ENCODE measurements around the gene CDYL2.

Gene CDYL2

DNA sequence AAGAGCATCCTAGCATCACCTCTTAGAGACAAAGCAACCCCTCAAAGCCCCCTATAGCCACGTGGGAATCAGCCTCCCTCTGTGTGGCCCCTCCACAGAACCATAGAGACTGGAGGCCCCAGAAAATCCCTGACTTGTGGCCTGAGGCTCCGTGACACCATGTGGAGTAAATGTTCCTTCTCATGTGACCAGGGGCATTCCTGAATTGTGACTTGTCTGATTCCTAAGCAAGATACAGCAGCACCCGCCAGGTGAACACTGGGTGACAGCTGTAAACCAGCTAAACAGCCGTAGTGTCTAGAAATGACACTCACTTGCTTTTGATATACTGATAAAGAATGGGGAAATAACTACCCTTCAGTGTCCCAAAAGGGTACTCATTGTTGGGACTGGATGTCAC lies 184.6 kb downstream of the CDYL2 start:
- no CpG with 5 or more reads among the region's 4 CpGs for WGBS (ENCODE audit: insufficient coverage, insufficient read length)
- Histone ChIP-seq H3K4me1 (ENCODE audit: control insufficient read depth, insufficient read depth, low read length) (no peaks in the 10 kb centered on the region), H3K4me3 (ENCODE audit: low read length) (no peak overlapping the region), H3K9me3 (ENCODE audit: control insufficient read depth, insufficient read depth, low read length) (no peaks in the 10 kb centered on the region; the same call in 1 of the 2 replicates), H3K27me3 (ENCODE audit: control insufficient read depth, insufficient read depth, low read length) (no peaks in the 10 kb centered on the region), H3K27ac (ENCODE audit: low read length) (no peak overlapping the region), H3K36me3 (ENCODE audit: control insufficient read depth, insufficient read depth, low read length) (no peaks in the 10 kb centered on the region)
- DNase-seq (ENCODE audit: low read depth, low spot score): no peak

DNA sequence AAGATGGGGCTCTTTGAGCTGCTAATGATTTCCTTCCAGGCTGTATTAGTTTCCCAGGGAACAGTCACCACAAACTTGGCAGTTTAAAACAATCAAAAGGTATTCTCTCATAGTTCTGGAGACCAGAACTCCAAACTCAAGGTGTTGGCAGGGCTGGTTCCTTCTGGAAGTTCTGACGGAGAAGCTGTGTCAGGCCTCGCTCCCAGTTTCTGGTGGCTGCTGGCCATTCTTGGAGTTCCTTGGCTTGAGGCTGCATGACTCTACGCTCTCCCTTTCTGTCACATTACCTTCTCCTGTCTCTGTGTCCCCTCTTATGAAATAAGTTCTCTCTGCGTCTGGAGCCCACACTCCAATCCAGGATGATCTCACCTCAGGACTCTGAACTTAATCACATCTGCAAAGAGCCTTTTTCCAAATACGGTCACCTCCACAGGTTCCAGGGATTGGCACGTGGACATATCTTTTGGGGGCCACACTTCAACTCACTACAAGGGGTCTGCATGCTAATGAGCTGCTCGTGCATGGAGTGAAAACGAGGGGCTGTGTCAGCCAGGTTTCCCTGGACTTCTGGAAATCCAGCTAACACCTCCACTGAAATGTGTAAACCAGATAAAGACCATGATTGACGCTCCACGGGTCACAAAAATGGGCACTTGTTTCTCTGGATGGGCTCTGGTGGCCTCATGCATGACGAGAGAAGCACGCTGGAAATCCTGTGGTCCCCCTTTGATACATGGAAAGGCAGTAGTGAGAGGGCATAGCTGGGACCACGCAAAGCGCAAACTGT lies 185.3 kb downstream of the CDYL2 start:
- WGBS (ENCODE audit: insufficient coverage, insufficient read length): no CpG with 5 or more reads among the region's 14 CpGs
- Histone ChIP-seq H3K4me3 (ENCODE audit: low read length) (no peak overlapping the region), H3K4me1 (ENCODE audit: control insufficient read depth, insufficient read depth, low read length) (no peaks in the 10 kb centered on the region), H3K27me3 (ENCODE audit: control insufficient read depth, insufficient read depth, low read length) (no peaks in the 10 kb centered on the region), H3K36me3 (ENCODE audit: control insufficient read depth, insufficient read depth, low read length) (no peaks in the 10 kb centered on the region), H3K27ac (ENCODE audit: low read length) (no peak overlapping the region), H3K9me3 (ENCODE audit: control insufficient read depth, insufficient read depth, low read length) (no peaks in the 10 kb centered on the region; the same call in 1 of the 2 replicates)
- DNase-seq (ENCODE audit: low read depth, low spot score): no peak

DNA sequence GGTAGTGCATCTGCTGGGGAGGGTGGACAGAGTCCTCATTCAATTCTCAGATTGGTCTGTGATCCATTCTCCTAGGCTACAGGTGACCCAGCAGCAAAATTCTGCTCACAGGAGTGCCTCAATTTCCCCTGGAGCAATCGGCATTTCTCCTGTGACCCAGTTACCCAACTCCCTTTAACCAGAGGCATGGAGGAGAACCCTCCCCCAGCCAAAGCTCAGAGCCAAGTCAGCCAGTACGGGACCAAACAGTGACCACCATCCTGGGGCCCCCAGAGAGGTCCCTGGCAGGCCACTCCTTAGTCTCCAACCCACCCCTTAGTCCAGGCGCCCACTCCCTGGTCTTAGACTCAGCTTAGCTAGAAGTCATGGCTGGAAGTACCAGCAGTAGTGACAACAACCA lies 188.0 kb downstream of the CDYL2 start:
- DNase-seq (ENCODE audit: low read depth, low spot score): no peak
- H3K27ac ChIP-seq (ENCODE audit: low read length): no peak overlapping the region
- no peaks in the 10 kb centered on the region; the same call in 1 of the 2 replicates for H3K9me3 ChIP-seq (ENCODE audit: control insufficient read depth, insufficient read depth, low read length)
- no CpG with 5 or more reads among the region's 3 CpGs for WGBS (ENCODE audit: insufficient coverage, insufficient read length)
- no peak overlapping the region for H3K4me3 ChIP-seq (ENCODE audit: low read length)
- H3K27me3 ChIP-seq (ENCODE audit: control insufficient read depth, insufficient read depth, low read length): no peaks in the 10 kb centered on the region
- no peaks in the 10 kb centered on the region for H3K36me3 ChIP-seq (ENCODE audit: control insufficient read depth, insufficient read depth, low read length)
- no peaks in the 10 kb centered on the region for H3K4me1 ChIP-seq (ENCODE audit: control insufficient read depth, insufficient read depth, low read length)

- Histone ChIP-seq H3K4me3 (ENCODE audit: low read length) (no peak overlapping the region), H3K36me3 (ENCODE audit: control insufficient read depth, insufficient read depth, low read length) (no peaks in the 10 kb centered on the region), H3K9me3 (ENCODE audit: control insufficient read depth, insufficient read depth, low read length) (no peaks in the 10 kb centered on the region; the same call in 1 of the 2 replicates), H3K27ac (ENCODE audit: low read length) (no peak overlapping the region), H3K27me3 (ENCODE audit: control insufficient read depth, insufficient read depth, low read length) (no peaks in the 10 kb centered on the region), H3K4me1 (ENCODE audit: control insufficient read depth, insufficient read depth, low read length) (no peaks in the 10 kb centered on the region; the same call in 1 of the 2 replicates)
- no CpG with 5 or more reads among the region's 12 CpGs for WGBS (ENCODE audit: insufficient coverage, insufficient read length)
- no peak for DNase-seq (ENCODE audit: low read depth, low spot score)
Observed at GRCh38 chr16:80615735-80616134, 188.7 kb downstream of the CDYL2 start.

GRCh38 chr16:80614908-80615671 lies 189.3 kb downstream of the CDYL2 start:
- no CpG with 5 or more reads among the region's 12 CpGs for whole genome bisulfite sequencing (ENCODE audit: insufficient coverage, insufficient read length)
- Histone ChIP-seq H3K4me1 (ENCODE audit: control insufficient read depth, insufficient read depth, low read length) (no peaks in the 10 kb centered on the region; the same call in 1 of the 2 replicates), H3K27ac (ENCODE audit: low read length) (no peak overlapping the region), H3K27me3 (ENCODE audit: control insufficient read depth, insufficient read depth, low read length) (no peaks in the 10 kb centered on the region), H3K9me3 (ENCODE audit: control insufficient read depth, insufficient read depth, low read length) (no peaks in the 10 kb centered on the region; the same call in 1 of the 2 replicates), H3K4me3 (ENCODE audit: low read length) (no peak overlapping the region), H3K36me3 (ENCODE audit: control insufficient read depth, insufficient read depth, low read length) (no peaks in the 10 kb centered on the region)
- DNase-seq (ENCODE audit: low read depth, low spot score): no peak

DNA sequence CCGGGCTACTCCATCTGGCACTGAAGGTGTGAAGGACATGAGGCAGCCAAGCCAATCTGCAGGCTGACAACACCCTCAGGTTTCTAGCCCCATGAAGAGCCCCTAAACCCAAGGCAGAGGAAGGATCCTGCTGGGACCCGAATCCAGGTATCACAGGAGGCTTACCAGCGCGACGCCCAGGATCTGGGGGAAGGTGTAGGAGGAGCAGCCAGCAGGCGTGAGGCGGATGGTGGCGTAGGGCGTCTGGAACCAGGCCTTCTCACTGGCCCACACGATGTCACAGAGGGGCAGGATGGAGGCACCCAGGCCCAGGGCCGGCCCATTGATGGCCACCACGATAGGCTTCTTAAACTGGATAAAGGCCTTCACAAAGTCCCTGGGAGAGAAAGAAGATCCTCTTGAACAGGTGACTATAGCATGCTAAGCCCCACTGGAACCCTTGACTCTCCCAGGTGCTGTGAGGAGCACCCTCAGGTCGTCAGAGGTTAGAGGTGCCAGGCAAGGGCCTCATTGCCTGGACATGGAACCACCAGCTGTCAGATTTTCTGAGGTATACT lies 191.9 kb downstream of the CDYL2 start:
- no peak overlapping the region for H3K4me3 ChIP-seq (ENCODE audit: low read length)
- no peaks in the 10 kb centered on the region for H3K27me3 ChIP-seq (ENCODE audit: control insufficient read depth, insufficient read depth, low read length)
- DNase-seq (ENCODE audit: low read depth, low spot score): no peak
- H3K4me1 ChIP-seq (ENCODE audit: control insufficient read depth, insufficient read depth, low read length): no peaks in the 10 kb centered on the region; the same call in 1 of the 2 replicates
- H3K36me3 ChIP-seq (ENCODE audit: control insufficient read depth, insufficient read depth, low read length): no peaks in the 10 kb centered on the region
- WGBS (ENCODE audit: insufficient coverage, insufficient read length): no CpG with 5 or more reads among the region's 13 CpGs
- no peaks in the 10 kb centered on the region; the same call in 1 of the 2 replicates for H3K9me3 ChIP-seq (ENCODE audit: control insufficient read depth, insufficient read depth, low read length)
- H3K27ac ChIP-seq (ENCODE audit: low read length): no peak overlapping the region

- Histone ChIP-seq H3K27ac (ENCODE audit: low read length) (no peak overlapping the region), H3K27me3 (ENCODE audit: control insufficient read depth, insufficient read depth, low read length) (no peaks in the 10 kb centered on the region), H3K4me1 (ENCODE audit: control insufficient read depth, insufficient read depth, low read length) (no peaks in the 10 kb centered on the region; the same call in 1 of the 2 replicates), H3K9me3 (ENCODE audit: control insufficient read depth, insufficient read depth, low read length) (no peaks in the 10 kb centered on the region; the same call in 1 of the 2 replicates), H3K36me3 (ENCODE audit: control insufficient read depth, insufficient read depth, low read length) (no peaks in the 10 kb centered on the region), H3K4me3 (ENCODE audit: low read length) (no peak overlapping the region)
- no CpG with 5 or more reads among the region's 11 CpGs for WGBS (ENCODE audit: insufficient coverage, insufficient read length)
- DNase-seq (ENCODE audit: low read depth, low spot score): no peak
Observed at GRCh38 chr16:80611930-80612327, 192.5 kb downstream of the CDYL2 start.

- H3K27ac ChIP-seq (ENCODE audit: low read length): no peak overlapping the region
- no peaks in the 10 kb centered on the region; the same call in 1 of the 2 replicates for H3K9me3 ChIP-seq (ENCODE audit: control insufficient read depth, insufficient read depth, low read length)
- no CpG with 5 or more reads among the region's 16 CpGs for WGBS (ENCODE audit: insufficient coverage, insufficient read length)
- H3K4me3 ChIP-seq (ENCODE audit: low read length): no peak overlapping the region
- no peaks in the 10 kb centered on the region for H3K36me3 ChIP-seq (ENCODE audit: control insufficient read depth, insufficient read depth, low read length)
- H3K27me3 ChIP-seq (ENCODE audit: control insufficient read depth, insufficient read depth, low read length): no peaks in the 10 kb centered on the region
- no peak for DNase-seq (ENCODE audit: low read depth, low spot score)
- H3K4me1 ChIP-seq (ENCODE audit: control insufficient read depth, insufficient read depth, low read length): no peaks in the 10 kb centered on the region; the same call in 1 of the 2 replicates
Observed at GRCh38 chr16:80611171-80611929, 193.0 kb downstream of the CDYL2 start.

DNA sequence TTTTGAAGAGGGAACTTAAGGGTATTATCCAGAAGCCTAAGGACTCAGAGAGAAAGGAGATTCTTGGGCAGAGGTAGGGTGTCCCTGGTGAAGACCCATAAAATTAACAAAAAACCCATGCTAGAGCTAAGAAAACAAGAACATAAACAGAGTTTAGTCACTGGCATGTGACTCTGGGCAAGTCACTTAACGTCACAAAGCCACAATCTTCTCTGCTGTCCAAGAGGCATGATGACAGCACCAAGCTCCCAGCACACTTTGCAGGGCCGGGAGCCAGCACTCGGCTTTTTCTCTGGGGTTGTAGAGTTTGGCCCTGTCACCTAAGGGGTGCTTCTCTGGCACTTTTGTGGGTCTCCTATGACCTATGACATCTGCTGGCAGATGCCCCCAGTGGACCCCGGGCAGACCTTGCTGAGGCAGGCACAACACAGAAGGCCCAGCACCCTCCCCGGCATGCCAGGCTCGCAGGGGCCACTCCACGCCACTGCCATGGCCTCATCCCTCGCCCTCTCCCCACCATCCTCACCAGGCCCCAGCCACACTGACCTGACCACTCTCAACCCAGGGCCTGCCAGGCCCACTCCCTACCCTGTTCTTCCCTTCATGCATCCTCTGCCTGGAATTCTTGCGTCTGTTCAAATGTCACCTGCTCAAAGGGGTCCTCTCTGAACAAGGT lies 193.8 kb downstream of the CDYL2 start:
- H3K4me3 ChIP-seq (ENCODE audit: low read length): no peak overlapping the region
- no CpG with 5 or more reads among the region's 9 CpGs for WGBS (ENCODE audit: insufficient coverage, insufficient read length)
- no peak for DNase-seq (ENCODE audit: low read depth, low spot score)
- H3K4me1 ChIP-seq (ENCODE audit: control insufficient read depth, insufficient read depth, low read length): no peaks in the 10 kb centered on the region; the same call in 1 of the 2 replicates
- H3K36me3 ChIP-seq (ENCODE audit: control insufficient read depth, insufficient read depth, low read length): no peaks in the 10 kb centered on the region
- H3K27ac ChIP-seq (ENCODE audit: low read length): no peak overlapping the region
- H3K27me3 ChIP-seq (ENCODE audit: control insufficient read depth, insufficient read depth, low read length): no peaks in the 10 kb centered on the region
- no peaks in the 10 kb centered on the region; the same call in 1 of the 2 replicates for H3K9me3 ChIP-seq (ENCODE audit: control insufficient read depth, insufficient read depth, low read length)
